HG02623 (cell line): ENCODE results near the gene MPV17L.
"Not testable (repeated sequence)": the region's sequence is repeated elsewhere in the genome, so short reads cannot be mapped to it uniquely, and the experiment has no call there.

Experiments
- ATAC-seq: cut with Tn5 transposase; IDR thresholded peaks from one replicate; pipeline ENCODE4 v1.9.1; 2021; ENCODE audit warnings: moderate library complexity; ENCODE audit not compliant: unreplicated experiment

The MPV17L gene

DNA sequence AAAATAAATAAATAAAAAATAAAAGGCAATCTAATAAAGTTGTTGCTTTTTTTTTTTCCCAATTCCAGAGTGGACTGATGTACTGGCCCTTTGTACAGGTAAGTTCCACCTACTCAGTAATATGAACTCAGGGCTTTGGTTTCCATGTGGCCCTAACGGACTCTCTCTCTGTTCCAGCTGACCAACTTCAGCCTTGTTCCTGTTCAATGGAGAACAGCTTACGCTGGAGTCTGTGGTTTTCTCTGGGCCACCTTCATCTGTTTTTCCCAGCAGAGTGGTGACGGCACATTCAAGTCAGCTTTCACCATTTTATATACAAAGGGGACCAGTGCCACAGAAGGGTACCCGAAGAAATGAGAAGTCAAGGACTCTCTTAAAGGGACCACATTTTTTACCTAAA, 12.2 kb downstream of the MPV17L start:
- ATAC-seq = not testable (repeated sequence)

DNA sequence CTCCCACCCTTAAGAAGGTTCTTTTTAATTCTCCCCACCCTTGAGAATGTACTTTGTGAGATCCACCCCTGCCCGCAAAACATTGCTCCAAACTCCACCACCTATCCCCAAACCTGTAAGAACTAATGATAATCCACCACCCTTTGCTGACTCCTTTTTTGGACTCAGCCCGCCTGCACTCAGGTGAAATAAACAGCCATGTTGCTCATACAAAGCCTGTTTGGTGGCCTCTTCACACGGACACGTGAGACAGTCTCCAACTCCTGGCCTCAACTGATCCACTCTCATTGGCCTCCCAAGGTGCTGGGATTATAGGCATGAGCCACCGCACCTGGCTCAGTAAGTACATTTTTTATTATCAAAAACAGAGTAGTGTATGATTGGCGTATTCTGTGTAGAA, 13.9 kb downstream of the MPV17L start:
- ATAC-seq = not testable (repeated sequence)

DNA sequence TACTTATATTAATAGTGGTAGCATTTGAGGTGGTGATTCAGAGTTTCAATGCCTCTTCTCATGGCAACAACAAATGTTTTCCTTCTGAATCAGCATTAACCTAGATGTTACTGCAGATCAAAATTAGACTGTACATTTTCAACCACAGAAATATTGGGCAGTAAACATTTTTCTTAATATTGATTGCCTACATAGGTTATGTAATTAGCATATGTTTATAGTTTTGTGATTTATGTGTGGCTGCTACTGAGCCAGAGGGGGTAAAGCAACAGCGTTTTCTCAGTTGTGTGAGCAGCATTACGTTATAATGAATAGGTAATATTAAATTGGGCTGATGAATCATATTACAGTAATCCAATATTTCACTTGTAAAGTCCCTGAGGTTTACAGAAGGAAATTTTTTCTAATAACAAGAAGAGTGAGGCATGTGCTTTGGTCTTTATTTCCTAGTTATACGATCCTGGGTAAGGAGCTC, 20.0 kb downstream of the MPV17L start:
- ATAC-seq = no peak

DNA sequence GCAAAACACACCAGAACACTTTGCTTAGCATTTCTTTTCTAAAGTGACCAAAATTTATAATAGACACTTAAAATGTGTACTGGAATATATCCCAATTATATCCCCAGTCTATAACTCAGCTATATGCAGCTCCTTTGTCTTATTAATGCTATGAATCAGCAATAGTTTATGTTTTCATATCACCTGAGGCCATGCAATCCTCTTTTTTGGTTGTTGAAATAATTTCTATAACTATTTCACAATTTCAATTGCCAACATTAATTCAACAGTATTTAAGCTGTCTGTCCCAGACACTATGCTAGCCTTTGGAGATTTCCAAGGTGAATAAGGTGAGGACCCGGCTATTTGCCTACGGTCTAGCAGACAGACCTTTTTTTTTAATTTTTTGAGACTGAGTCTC, 21.6 kb downstream of the MPV17L start:
- ATAC-seq = no peak

DNA sequence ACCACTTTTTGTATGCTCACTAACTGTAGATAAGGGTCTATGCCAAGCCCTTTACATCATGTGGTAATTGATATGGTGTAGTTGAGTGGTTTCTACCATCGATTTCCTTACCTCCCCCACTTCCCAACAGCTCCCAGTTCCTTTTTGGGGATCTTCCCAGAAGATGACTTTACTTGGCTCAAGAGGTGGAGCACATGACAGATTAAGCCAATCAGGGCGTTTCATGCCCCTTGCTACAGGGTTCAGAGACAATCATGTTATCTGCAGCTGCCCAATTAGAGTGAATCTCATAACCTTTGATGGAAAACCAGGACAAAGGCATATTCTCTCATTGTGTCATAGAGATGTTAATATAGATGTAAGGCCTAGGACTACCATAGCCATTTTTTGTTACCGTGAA, 22.7 kb downstream of the MPV17L start:
- ATAC-seq = no peak

DNA sequence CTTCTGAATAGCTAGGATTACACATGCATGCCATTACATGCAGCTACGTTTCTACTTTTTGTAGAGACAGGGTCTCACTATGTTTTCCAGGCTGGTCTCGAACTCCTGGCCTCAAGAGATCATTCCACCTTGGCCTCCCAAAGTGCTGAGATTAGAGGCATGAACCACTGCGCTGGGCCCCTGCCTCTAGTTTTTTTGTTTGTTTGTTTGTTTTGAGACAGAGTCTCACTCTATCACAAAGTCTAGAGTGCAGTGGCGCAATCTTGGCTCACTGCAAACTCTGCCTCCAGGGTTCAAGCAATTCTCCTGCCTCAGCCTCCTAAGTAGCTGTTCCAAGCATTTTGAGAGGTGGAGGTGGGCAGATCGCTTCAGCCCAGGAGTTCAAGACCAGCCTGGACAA, 26.1 kb downstream of the MPV17L start:
- not testable (repeated sequence) for ATAC-seq

DNA sequence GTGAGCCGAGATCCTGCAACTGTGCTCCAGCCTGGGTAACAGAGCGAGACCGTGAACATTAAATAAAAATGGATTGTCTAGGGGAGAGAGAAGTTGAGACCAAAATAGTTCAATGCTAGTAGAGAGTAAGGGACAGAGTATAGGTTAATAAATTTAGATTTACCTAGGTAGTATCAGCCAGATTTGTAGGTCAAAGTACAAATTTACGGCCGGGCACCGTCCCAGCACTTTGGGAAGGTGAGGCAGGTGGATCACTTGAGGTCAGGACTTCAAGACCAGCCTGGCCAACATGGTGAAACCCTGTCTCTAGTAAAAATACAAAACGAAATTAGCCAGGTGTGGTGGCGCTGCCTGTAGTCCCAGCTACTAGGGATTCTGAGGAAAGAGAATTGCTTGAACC, 26.7 kb downstream of the MPV17L start:
- ATAC-seq = no peak

DNA sequence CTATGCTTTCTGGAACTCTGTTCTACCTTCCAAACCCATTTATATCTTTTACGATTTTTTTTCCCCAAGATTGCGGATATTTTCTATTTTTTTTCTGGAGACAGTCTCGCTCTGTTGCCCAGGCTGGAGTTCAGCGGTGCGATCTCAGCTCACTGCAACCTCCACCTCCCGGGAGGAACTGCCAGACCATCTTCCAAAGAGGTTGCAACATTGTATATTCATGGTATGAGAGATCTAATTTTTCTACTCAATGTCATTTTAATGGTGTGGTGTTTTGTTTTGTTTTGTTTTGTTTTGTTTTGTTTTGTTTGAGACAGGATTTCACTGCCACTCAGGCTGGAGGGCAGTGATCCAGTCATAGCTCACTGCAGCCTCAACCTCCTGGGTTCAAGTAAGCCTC, 30.3 kb downstream of the MPV17L start:
- no peak for ATAC-seq

DNA sequence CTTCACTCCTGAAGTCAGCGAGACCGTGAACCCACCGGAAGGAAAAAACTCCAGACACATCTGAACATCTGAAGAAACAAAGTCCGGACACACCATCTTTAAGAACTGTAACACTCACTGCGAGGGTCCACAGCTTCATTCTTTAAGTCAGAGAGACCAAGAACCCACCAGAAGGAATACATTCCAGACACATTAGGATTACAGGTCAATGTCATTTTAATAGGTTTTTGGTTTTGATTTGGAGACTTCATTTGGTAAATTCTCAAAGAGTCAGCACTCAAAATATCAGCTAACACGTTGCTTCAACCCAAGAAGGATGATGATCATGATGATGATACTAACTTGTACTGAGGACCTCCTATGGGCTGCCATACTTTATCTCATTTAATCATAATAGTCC, 31.2 kb downstream of the MPV17L start:
- no peak for ATAC-seq

DNA sequence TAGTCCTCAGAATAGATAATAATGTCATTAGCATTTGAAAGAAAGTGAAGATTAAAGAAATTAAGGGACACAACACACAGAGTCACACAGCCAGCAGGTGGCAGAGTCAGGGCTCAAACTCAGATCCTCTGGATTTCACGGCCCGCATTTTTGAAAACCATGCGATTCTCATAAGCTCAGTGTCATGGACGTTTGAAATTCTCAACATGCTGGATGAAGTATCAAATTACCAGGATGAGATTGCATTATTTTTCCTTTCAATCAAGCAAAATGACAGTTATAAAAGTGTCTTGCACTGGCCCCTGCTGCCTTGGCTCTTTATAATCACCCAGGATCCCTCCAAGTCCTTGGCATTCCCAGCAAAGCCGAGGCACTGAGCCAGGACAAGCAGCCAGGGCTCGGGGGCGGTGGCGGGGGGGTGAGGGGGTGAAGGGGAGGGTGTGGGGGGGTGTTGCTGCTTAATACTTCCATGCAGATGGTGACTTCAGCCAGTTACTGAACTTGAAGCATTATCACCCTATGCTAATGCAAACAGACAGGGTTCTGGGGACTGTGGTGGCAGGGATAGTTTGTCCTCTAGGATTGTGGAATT, 32.2 kb downstream of the MPV17L start:
- no peak for ATAC-seq

DNA sequence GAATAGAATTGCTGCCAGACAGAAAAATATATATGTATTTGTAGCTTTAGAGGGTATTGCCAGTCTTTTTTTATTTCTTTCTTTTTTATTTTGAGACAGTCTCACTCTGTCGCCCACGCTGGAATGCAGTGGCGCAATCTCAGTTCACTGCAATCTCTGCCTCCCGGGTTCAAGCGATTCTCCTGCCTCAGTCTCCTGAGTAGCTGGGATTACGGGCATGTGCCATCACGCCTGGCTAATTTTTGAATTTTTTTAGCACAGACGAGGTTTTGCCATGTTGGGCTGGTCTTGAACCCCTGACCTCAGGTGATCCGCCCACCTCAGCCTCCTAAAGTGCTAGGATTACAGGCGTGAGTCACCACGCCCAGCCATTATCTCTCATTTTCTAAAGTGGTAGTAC, 35.3 kb downstream of the MPV17L start:
- not testable (repeated sequence) for ATAC-seq

DNA sequence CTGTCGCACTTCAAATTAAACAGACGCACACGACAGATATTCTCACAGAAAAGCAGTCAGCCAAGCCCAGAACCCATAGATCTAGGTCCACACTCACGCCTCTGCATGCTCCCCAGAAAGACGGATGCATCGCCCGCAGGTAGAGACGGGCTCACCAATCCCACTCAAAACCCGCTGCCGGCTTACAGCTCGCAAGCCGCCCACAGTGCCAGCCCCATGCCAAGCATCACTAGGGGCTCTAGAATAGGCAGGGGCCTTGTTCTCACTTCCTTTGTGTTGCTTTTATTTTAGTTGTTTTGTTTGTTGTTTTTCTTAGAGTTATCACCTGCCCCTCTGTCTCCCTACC, 38.5 kb downstream of the MPV17L start:
- ATAC-seq = no peak

DNA sequence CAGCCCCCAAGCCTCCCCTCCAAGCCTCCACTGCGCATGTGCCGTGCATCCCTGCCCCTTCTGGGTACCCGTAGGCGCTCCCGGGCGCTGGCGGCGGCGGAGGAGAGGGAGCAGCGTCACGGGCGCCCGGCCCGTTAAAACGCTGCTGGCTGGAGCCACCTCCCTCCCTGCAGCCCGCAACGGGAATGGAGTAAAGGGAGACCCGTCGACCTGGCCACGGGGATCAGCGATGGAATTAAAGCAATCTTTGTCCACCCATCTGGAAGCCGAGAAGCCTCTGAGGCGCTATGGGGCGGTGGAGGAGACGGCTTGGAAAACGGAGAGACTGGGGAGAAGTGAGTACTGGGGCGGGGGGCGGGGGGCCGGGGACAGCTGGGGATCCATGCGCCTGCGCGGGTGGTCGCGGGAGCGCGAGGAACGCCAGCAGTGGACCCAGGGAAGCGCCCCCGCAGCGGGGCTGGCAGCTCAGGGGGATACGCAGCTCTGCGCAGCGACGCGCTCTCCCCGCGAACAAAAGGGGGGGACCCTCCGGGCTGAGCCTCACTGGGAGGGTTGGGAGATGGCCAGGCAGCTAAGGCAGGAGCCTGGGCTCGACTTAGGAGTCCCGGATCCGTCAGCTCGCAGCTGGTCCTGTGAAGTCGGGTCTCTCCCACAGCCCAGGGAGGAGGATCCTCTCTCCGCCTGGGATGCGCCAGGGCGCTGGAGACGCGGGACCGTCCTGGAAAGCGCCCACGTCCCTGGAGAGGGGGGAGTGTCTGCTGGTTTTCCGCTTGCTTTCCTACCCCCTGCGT, 39.1 kb downstream of the MPV17L start, which contains the start of gene BMERB1:
TSS of gene BMERB1 (plus strand) at position 164 of the 791 bp plus-strand sequence. CDS start at position 230, 66 bp downstream.
- ATAC-seq = no peak

DNA sequence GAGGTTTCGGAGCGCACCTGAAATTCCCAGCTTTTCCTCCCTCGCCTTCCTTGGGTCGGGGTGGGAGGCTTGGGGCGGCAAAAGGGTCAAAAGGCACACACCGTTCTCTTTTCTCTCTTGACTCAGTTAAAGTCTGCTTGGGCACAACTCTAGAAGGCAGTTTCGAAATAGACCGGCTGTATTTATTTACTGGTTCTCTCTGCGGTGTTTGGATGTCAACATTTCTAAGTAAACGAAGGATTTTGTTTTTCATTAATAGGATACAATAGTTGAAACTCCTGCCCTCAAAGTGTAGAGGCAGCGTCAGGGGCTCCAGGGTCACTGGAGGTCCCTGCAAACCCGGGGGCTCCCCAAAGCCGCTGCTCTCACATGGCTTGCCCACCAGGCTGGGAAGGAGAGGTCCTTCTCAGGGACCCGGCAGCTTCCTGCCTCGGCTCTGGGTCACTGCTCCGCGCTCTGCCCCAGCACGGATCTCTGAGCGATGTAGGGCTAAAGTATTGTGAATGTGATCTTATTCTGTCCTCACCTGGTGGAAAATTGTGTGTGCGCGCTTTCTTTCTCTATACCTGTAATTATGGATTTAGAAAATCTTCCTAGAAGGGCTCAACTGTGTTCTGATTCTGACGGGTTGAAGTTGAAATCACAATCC, 39.8 kb downstream of the MPV17L start:
- ATAC-seq = no peak

DNA sequence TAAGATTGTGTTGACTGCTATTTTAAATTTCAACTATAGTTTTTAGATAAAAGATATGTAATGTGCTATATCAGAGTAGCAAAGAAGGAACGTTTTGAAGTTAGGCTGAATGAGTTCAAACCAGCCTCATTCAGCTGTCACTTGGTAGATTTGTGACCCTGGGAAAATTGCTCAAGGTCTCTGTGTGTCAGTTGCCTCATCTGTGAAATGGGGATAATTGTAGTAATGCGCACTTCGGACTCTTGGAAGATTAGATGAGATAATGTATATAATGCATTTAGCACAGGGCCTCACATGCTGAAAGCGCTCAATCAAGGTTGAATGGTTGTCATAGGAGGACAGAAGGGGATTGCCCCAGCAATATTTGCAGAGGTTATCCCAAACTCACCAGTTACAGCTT, 43.5 kb downstream of the MPV17L start:
- no peak for ATAC-seq

DNA sequence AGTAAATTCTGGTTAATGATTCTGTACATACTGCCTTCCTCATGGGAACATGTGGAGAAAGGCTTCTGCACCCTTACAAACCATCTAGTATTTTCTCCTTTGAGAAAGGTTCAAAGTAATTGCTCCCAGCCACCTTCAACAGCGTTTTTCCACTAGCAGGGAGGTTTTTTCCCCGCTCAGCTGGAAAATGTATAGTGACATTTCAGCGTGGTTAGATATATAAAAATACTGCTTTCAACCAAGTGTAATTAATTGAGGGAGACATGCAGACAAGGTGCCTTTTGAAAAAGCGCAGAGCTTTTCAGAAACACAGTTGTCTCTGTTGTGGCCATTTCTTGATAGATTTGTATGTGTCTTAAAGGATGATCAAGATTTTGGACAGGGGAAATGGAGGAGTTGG, 44.0 kb downstream of the MPV17L start:
- no peak for ATAC-seq

DNA sequence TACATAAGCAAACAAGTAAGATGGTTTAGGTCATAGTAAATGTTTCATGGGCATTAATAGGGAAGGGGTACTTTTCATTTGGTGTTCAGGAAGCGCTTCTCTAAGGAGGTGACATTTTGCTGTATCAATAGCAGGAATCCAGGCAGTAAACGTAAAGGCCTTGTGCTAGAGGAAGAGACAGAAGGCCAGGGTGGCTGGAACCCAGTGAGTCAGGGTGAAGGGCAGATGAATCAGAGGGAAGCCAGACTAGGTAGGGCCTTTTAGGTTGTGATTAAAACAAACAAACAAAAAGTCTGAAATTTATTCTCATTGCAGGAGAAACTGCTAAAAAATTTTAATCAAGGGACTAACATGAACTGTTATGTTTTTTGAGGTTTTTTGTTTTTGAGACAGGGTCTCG, 45.3 kb downstream of the MPV17L start:
- no peak for ATAC-seq

DNA sequence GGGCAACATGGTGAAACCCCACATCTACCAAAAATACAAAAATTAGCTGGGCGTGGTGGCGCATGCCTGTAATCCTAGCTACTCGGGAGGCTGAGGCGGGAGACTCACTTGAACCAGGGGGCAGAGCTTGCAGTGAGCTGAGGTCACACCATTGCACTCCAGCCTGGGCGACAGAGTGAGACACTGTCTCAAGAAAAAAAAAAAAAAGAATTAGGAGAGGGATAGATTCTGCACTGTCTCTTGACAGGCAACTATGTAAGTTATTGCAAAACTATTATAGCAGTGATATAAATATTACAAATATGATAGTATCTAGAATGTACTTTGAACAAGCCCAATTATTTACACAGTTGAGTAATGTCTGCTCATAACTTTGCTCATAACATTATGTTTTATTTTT, 46.6 kb downstream of the MPV17L start:
- ATAC-seq = not testable (repeated sequence)

DNA sequence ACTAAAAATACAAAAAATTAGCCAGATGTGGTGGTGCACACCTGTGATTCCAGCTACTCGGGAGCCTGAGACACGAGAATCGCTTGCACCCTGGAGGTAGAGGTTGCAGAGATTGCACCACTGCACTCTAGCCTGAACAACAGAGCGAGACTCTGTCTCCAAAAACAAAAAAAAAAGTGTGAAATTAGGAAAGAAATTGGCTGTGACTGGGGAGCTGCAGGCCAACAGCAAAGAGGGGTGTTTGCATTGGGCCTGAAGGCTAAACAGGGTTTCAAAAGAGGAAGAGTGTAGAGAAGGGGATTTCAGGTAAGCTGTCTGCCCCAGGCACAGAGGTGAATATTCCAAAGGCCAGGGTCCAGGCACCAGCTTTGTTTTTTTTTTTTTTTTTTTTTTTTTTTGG, 48.2 kb downstream of the MPV17L start:
- ATAC-seq = no peak

DNA sequence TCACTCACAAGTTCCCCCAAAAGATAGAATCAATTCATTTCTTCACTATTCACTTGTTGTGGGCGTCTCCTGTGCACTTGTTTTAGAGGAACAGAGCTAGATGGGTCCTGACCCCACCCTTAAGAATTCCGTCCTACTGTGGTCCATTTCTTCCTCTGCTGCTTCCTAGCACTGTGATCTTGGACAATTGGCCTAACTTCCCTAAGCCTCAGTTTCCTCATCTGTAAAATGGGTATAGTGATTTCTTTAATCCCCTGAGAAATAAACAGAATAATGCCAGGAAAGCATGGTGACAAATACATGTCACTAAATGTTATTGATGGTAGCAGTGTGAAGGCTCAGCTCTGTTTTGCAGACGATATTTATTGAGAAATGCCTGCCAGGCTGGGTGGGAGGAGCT, 48.7 kb downstream of the MPV17L start:
- no peak for ATAC-seq

DNA sequence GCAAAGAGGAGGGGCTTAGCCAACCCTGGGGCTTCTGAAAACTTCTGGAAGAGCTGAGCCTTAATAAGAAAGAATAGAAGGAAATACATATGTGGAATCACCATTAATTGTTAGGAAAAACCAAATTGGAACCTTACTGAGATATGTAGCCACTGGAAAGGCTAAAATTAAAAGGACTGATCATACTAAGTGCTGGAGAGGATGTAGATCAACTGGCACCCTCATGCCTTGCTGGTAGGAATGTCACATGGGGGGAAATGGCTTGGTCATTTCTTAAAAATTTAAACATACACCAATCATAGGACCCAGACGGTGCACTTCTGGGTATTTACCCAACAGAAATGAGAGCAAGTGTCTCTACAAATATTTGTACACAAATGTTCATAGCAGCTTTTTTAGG, 49.9 kb downstream of the MPV17L start:
- ATAC-seq = no peak

DNA sequence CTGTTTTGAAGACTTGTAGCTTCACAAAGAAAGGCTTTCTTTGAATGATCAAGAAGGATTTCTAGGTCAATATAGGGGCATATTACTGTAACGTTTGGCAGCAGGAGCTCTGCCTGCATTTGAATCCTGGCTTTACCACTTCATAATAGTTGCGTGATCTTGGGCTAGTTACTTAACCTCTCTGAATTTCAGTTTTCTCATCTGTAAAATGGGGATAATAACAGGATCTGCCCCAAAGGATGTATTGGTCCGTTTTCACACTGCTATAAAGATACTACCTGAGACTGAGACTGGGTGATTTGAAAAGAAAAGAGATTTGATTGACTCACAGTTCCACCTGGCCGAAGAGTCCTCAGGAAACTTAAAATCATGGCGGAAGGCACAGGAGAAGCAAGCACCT, 51.3 kb downstream of the MPV17L start:
- no peak for ATAC-seq
